HG03135 (cell line): ENCODE results near the gene GTPBP1.

Experiments used
- ATAC-seq: cut with Tn5 transposase; IDR thresholded peaks from one replicate; pipeline ENCODE4 v1.9.1; 2021; ENCODE audit warnings: mild to moderate bottlenecking, moderate library complexity; ENCODE audit not compliant: unreplicated experiment

Gene GTPBP1

GRCh38 chr22:38705235-38706100 is at the start of gene GTPBP1:
TSS of gene GTPBP1 (plus strand) at chr22:38705944. CDS start at chr22:38705956, 12 bp downstream.
- peak; percentile 69 for ATAC-seq

DNA sequence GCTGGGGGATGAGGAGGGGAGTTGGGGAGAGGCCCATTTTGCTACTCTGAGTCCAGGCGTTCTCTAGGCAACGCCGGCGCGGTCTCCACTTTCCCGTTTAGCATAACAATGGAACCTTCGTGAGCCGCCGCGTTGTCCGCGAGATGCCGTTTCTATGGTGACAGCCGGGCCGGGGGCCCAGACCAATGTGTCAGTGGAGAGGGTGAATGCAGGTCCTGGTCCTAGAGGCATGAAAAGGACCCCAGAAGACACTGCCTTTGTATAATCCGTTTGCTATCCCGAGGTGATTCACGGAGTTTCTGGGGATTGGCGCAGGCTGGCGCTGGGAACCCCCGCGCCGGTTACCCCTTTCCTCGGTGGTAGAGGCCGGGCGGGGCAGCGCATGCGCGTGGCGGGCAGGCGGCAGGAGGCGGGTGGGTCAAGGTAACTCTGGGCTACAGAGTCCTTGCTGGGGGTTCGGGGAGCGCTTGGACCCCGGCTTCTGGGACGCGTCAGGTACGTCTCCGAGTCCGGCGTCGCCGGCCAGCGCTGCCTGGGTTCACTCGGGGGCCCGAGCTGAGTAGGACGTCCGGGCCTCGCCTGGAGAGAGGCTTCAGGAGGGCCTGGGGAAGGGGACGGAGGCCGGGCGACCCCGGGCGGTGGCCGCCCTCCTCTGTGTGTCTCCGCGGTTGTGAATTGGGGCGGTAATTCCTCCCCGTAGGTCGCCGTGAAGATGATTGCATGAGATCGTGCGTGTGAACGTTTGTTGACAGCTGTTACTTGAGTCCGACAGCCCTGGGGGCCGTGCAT is 49.3 kb upstream of the GTPBP1 start, which contains the start of the genes CBY1 and FAM227A:
CBY1 (plus strand) TSS at position 383 of the 789 bp plus-strand sequence. CDS start 11,417 bp downstream, outside the sequence.
FAM227A (minus strand) TSS at position 137 of the 789 bp plus-strand sequence. CDS start 6,224 bp downstream, outside the sequence.
- peak; percentile 72 for ATAC-seq

DNA sequence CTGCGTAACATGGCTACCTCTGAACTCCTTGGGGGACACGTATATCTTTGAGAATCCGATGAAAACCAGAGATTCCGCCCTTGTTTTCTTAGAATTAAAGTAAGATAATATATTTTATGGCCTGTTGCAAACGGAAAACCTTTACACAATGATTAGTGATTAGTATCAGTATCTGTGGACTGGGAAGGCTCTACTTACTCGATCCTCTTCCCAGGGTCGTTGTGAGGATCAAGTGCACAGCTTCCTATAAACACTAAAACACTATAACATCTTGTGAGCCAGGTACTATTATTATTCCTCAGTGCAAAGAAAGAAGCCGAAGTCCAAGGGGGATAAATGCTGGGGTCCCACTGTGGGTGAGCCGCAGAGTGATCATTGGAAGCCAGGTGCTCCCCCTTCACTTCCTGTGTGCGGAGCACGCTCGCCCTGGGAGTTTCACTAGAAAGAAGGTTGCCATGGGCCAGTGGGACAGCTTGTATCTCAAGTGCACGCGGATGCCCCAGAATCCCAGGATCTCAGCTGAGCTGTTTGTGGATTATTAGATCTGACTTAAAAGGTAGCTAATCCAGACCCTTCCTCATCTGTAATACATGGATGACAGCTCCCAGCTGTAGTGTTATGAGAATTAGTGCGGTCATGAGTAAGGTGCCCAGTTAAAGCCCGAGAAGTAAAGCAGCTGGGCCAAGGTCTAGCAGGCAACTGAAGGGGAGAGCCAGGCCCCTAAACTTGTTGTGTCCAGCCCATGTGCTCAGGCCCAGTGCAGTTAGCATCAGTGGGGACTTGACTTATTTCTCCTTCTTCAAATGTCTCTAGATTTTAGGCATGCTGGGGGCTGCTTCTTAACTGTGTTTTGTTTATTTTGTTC is 48.5 kb upstream of the GTPBP1 start:
- ATAC-seq = no peak

- ATAC-seq = no peak
Measured at GRCh38 chr22:38674888-38675287, 30.9 kb upstream of the GTPBP1 start.

DNA sequence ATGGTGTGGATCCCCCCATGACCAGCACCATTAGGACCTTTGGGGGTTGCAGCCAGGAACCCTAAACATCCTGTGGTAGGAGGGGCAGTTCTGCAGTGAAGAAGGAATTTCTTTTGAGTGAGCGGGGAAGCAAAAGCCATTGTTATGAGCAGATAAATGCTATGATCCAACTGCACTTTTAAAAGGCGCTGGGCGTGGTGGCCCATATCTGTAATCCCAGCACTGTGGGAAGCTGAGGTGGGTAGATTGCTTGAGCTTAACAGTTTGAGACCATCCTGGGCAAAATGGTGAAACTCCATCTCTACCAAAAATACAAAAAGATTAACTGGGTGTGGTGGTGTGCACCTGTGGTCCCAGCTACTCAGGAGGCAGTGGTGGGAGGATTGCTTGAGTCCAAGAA is 29.9 kb upstream of the GTPBP1 start:
- ATAC-seq = no peak

DNA sequence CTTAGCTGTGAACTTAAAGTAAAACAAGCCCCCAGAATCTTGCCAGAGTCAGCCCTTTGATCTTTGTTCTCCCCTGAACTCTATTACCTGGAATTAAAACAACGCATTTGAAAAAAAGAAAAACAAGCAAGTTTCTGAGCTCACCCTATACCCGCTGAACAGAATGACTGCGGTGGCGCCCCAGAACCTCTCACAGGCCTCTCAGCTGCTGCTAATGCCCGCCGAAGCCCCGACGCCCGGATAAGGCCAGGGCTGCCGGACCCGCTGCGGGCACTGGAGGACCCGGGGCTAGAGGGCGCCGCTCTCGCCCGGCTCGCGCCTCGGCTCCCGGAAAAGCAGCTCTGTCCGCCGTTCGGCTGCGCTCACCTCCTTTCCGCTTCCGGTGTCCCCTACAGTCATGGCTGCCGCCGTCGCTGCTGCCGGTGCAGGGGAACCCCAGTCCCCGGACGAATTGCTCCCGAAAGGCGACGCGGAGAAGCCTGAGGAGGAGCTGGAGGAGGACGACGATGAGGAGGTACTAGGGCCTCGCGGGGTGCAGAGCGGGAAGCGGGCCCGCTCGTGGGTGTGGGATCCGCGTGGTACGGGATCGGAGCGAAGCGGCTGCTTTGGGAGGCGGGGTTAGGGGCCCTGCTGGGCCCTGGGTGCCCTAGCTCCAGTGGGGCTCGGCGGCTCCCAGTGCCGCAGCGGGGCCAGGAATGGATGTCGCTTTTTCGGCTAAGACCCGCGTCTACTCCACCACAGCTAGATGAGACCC is 24.0 kb upstream of the GTPBP1 start, which contains the start of gene TOMM22:
TOMM22 (plus strand) TSS at position 376 of the 754 bp plus-strand sequence; CDS start at position 398, 22 bp downstream.
- peak; percentile 91 for ATAC-seq

DNA sequence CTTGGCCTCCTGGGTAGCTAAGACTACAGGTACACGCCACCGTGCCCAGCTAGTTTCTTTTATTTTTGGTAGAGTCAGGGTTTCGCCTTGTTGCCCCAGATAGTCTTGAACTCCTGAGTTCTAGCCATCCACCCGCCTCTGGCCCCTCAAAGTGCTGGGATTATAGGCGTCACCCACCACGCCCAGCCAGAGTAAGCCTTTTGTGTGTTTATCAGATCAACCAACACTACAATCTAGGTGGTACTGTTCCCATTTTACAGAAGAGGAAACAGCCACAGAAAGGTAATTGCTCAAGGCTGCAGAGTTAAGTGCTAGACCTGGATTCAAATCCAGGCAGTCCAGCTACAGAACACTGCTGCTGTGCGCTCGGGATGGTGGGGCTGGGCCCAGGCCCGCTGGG is 20.8 kb upstream of the GTPBP1 start:
- no peak for ATAC-seq

DNA sequence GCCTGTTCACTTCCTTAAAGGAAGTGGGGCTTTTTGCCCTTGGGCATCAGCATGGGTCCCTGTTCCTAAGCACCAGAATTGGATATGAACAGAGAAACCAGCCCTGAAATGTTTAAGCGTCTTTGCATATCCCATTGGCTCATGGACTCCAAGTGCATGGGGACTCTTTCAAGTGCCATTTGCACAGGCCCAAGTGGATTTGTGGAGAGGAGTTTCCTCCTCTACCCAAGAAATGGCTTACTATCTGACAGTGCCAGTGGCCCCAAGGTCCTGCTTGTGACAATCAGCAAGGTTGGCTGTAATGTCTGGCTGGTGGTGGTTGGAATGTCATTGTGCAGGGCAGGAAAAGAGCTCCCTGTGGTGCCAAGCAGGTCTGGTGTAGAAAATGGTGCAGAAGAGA is 20.0 kb upstream of the GTPBP1 start:
- no peak for ATAC-seq

GRCh38 chr22:38689651-38690050 is 16.1 kb upstream of the GTPBP1 start:
- ATAC-seq = no peak

GRCh38 chr22:38694049-38694448 is 11.7 kb upstream of the GTPBP1 start:
- no peak for ATAC-seq

- ATAC-seq = no peak
Measured at GRCh38 chr22:38694940-38695339, 10.8 kb upstream of the GTPBP1 start.

- no peak for ATAC-seq
Measured at GRCh38 chr22:38696606-38697424, 8.9 kb upstream of the GTPBP1 start.

DNA sequence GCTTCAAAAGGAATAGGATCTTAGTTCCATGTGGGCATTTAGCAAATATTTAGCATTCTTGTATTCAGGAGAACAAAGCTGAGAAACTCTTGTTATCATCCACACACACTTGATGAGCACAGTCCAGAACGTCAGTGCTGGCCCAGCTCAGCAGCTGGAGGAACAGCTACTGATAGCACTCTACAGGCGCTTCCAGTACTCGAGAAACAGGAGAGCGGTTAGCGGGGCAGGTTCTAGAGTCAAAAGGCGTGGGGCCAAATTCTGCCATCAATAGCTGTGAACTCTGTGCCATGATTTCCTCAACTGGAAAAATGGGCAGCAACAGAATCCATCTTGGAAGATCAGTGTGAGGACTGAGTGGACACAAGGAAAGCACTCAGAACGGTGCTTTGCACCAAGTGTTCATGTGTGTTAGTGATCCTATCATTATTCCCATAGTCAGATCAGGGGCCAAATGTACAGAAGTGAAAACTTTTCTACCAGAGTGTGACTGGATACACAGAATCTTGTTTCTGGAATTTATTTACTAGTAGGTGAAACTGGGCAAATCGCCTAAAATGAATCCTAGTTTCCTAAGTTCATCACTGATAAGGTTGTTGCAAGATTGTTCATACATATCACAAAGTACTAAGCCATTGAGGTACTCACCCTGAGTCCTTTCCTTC is 8.2 kb upstream of the GTPBP1 start:
- no peak for ATAC-seq

- ATAC-seq = no peak
Measured at GRCh38 chr22:38698407-38699094, 7.2 kb upstream of the GTPBP1 start.

- no peak for ATAC-seq
Measured at GRCh38 chr22:38699143-38699542, 6.6 kb upstream of the GTPBP1 start.

DNA sequence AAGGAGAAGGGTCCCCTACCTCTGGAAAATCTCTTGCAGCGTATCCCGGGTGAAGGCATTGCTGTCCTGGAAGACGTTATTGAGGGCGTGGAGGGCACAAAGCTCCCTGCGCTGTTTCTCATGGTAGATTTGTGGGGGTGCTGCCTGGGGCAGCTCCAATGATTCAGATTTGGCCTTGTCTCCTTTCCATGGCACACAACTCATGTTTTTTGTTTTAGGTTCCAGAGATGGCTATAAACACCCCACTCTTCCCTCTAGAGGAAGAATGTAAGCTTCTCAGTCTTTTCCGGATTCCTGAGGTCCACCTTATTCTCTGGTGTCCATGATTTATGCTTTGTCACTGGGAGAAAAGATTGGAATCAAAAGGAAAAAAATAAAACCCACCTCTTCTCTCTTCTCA is 6.0 kb upstream of the GTPBP1 start:
- no peak for ATAC-seq

- ATAC-seq = no peak
Measured at GRCh38 chr22:38700270-38700788, 5.4 kb upstream of the GTPBP1 start.
